NOMO-1 treated with dmso at 0.1 percent for 144 hours (cell line): ENCODE measurements around the gene UPK3A.

ENCODE experiments used
- DNase-seq: peaks from one replicate; lab custom pipeline; 2025; ENCODE audit not compliant: unreplicated experiment; lab: John Stamatoyannopoulos, UW

UPK3A gene

GRCh38 chr22:45284705-45285262 lies at the start of gene UPK3A:
TSS of gene UPK3A (plus strand) at chr22:45284949. CDS start at chr22:45285014, 65 bp downstream.
- DNase-seq: peak; percentile 61

GRCh38 chr22:45235101-45235777 lies 49.5 kb upstream of the UPK3A start:
- DNase-seq: peak; percentile 95

GRCh38 chr22:45235851-45236342 lies 48.9 kb upstream of the UPK3A start:
- no peak for DNase-seq

GRCh38 chr22:45237065-45237990 lies 47.4 kb upstream of the UPK3A start:
- DNase-seq: no peak

GRCh38 chr22:45238076-45238956 lies 46.4 kb upstream of the UPK3A start:
- no peak for DNase-seq

- DNase-seq: peak; percentile 60
These were observed 45.6 kb upstream of the UPK3A start for GRCh38 chr22:45238957-45239680.

GRCh38 chr22:45239681-45240051 lies 45.1 kb upstream of the UPK3A start:
- DNase-seq: no peak

- no peak for DNase-seq
These were observed 44.5 kb upstream of the UPK3A start for GRCh38 chr22:45240104-45240809.

- DNase-seq: peak; percentile 88
These were observed 43.7 kb upstream of the UPK3A start, which contains the start of gene KIAA0930 for GRCh38 chr22:45240810-45241631. TSS of gene KIAA0930 (minus strand) at chr22:45240894. CDS start at chr22:45240703, 191 bp downstream.

- DNase-seq: no peak
These were observed 42.0 kb upstream of the UPK3A start for GRCh38 chr22:45242778-45243191.

GRCh38 chr22:45244916-45245315 lies 39.8 kb upstream of the UPK3A start:
- no peak for DNase-seq

- no peak for DNase-seq
These were observed 38.4 kb upstream of the UPK3A start for GRCh38 chr22:45246060-45246985.

GRCh38 chr22:45248832-45249561 lies 35.8 kb upstream of the UPK3A start:
- DNase-seq: no peak

GRCh38 chr22:45251825-45252224 lies 32.9 kb upstream of the UPK3A start:
- DNase-seq: no peak

GRCh38 chr22:45253039-45253641 lies 31.6 kb upstream of the UPK3A start:
- DNase-seq: no peak

GRCh38 chr22:45254388-45254787 lies 30.4 kb upstream of the UPK3A start:
- DNase-seq: no peak
